HG02870 (cell line): ENCODE data around the gene MAML3.
"Not testable (repeated sequence)": the region's sequence is repeated elsewhere in the genome, so short reads cannot be mapped to it uniquely, and the experiment has no call there.

ENCODE experiments used
- ATAC-seq: cut with Tn5 transposase; IDR thresholded peaks from one replicate; pipeline ENCODE4 v1.9.1; 2021; ENCODE audit warnings: mild to moderate bottlenecking, moderate library complexity; ENCODE audit not compliant: unreplicated experiment

Gene MAML3

DNA sequence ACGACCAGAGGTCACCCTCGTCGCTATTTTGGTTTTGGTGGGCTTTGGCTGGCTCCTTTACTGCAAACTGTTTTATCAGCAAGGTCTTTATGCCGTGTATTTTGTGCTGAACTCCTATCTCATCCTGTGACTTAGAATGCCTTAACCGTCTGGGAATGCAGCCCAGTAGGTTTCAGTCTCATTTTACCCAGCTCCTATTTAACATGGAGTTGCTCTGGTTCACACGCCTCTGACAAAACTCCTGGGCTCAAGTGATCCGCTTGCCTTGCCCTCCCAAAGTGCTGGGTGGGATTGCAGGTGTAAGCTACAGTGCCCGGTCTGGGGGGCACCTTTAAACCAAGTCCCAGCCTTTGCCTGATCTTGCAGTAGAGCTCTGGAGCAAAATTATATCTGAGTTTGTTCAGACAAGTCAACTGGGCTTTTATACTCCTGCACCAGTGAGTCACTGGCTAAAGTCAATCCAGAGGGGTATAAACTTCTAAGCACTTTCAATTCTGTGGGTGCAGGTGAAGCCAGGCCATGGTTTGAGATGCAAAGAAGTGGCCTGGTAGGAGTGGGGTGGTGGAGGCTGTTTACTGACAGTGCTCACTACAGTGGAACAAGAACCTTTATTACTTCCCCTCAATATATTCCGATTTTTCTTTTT lies 438.1 kb downstream of the MAML3 start:
- ATAC-seq: no peak

DNA sequence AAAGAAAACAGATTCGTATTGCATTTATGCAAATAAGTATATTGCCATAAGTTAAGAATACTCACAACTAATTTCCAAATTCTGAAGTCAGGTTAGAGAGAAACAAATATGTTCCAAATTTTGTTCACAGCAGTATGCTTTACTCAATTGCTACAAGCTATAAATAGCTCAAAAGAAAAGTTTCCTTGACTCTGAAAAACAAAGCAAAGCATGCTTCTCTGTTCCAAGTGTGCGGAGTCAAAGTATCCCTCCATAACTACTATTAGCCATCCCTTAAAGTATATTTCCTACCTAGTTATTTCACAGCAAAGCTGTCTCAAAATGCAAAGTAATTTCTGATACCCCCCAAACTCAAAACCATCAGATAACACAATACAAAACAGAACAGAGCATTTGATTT lies 441.1 kb downstream of the MAML3 start:
- ATAC-seq: no peak

DNA sequence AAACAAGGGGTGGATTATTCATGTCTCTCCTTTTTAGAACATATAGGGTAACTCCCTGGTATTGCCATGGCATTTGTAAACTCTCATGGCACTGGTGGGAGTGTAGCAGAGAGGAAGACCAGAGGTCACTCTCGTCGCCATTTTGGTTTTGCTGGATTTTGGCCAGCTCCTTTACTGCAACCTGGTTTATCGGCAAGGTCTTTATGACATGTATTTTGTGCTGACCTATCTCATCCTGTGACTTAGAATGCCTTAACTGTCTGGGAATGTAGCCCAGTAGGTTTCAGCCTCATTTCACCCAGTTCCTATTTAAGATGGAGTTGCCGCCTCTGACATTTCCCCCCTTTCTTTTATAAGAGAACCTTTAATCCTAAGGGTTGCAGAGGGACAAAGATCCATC lies 442.5 kb downstream of the MAML3 start:
- no peak for ATAC-seq

DNA sequence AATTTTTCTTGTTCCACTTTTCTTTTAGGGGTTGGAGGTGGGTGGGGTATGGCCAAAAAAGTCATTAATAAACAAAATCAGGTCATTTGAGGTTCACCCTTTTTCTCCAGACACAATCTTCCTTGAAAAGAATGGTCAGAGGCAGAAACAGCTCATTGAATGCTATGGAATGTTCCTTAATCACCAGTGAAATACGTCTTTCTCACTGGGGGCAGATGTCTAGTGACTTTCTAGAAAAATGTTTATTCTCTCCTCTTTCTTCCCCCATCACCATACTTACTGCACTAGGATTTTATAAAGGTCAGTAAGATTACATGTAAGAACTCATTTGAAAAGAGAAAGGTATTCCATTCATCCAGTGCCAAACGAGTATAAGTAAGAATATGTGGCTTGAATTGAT lies 443.9 kb downstream of the MAML3 start:
- no peak for ATAC-seq

DNA sequence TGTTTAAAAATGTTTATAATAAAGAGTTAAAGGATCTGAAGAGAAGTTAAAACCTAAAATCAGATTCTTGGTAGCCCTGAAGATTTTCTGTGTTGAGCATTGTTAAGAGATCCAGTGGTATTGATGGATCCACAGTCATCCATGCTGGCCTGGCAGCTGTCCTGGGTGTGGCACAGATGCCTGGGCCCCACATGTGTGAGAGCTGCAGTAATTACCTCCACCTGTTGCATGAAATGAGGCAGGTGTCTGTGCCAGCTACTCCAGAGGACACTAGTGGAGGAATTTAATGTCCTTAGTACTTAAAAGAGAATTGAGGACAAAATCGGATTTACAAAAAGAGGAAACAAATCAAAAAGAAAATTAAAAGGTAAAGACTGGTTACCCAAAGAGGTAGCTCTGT lies 444.3 kb downstream of the MAML3 start:
- no peak for ATAC-seq

DNA sequence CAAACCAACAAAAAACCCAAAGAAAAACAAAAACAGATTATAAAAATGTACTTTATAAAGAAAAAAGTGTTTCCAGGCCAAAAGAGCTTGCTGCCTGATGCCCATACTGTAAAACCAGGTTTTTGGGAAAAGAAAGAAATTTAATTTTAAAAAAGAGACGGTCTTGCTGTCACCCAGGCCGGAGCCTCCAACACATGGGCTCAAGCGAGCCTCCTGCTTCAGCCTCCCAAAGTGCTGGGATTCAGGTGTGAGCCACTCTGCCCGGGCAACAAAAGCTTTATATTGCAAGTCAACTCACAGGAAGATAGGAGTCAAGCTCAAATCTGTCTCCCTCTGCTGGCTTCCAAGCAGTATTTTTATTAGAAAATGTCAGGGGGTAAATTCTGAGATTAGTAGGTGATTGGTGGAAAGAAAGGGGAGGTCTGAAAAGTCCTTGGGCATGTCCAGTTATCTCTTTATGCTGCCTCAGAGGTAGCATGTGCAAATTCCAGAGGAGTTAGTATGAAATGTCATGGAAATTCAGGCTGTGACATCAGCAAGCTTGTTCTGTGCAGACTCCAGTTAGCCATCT lies 449.0 kb downstream of the MAML3 start:
- no peak for ATAC-seq

DNA sequence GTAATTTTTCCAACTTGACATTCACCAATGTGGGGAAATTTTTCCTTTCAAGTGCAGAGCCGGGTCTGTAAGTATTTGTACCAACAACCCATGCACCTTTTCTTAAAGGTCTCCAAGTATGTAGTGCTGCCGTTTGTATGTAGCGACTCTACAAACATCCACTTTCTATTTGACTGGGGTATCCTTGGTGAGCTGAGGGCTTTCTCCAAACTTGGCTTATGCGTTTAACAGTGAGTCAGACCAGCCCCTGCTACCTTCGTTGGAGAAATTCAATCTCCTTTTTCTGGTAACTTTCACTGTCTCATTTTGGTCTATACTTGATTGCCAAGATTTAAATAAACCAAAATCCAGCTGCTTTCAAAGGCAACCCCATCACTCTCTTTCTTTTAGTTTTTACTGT lies 453.4 kb downstream of the MAML3 start:
- no peak for ATAC-seq

DNA sequence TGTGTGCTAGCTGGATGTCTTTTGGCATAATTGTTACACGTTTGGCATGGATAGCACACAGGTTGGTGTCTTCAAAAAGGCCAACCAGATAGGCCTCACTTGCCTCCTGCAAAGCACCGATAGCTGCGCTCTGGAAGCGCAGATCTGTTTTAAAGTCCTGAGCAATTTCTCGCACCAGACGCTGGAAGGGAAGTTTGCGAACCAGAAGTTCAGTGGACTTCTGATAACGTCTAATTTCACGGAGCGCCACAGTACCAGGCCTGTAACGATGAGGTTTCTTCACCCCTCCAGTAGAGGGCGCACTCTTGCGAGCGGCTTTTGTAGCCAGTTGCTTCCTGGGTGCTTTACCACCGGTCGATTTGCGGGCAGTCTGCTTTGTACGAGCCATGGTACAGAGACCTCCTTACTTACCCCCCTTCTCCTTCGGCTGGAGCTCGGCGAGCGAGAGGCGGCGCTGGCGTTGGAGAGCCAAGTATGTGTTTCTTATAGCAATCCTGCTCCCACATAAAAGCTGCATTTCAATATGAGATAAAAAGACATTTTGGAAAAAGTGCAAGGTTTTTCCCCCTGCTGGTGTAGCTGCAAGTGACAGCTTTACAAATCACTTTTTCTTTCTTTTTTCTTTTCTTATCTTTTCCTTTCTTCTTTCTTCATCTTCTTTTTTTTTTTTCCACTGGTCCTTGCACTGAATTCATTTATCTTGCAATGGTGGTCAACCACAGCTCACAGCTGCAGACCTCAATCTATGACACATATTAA lies 455.6 kb downstream of the MAML3 start:
- not testable (repeated sequence) for ATAC-seq

DNA sequence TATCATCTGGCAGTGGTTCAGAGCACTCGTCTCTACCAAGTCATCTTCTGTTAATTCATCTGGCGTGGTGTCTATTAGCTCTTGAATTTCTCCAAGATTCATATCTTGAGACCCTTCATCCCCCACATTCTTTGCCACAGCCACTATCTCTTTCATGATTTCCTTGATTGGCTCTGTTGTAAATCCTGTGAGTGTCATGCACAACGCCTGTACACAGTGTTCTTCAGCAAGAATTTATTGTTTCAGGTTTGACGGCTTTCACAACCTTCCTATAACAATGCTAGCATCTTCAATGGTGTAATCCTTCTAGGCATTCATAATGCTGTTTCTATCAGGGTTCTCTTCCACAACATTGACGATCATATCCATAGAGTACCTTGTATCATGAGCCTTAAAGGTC lies 457.5 kb downstream of the MAML3 start:
- no peak for ATAC-seq

DNA sequence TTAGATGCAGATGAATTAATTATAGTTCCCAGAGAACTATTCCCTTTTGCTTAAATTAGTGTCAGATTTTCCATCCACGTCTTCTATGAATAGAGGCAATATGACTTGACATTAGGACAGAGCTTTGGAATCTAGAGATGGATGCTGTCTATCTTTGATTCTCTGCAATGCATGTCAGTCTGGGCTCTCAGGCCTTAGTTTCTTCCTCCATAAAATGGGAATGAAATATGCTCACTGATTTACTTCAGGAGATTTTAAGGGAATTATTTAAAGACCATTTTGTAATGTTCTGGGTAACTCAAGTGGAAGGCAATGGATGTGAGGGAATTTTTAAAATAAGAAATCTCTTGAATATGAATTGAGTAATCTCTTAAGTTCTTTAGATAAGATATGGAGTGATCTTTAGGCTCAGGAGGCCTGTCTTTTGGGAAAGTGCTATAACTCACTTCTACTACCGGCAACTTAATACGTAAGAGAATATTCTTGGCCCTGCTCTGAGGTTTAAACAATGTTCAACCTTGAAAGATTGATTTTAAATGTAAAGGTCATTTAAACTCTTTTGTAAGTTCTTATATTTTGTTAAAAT lies 459.4 kb downstream of the MAML3 start:
- no peak for ATAC-seq

DNA sequence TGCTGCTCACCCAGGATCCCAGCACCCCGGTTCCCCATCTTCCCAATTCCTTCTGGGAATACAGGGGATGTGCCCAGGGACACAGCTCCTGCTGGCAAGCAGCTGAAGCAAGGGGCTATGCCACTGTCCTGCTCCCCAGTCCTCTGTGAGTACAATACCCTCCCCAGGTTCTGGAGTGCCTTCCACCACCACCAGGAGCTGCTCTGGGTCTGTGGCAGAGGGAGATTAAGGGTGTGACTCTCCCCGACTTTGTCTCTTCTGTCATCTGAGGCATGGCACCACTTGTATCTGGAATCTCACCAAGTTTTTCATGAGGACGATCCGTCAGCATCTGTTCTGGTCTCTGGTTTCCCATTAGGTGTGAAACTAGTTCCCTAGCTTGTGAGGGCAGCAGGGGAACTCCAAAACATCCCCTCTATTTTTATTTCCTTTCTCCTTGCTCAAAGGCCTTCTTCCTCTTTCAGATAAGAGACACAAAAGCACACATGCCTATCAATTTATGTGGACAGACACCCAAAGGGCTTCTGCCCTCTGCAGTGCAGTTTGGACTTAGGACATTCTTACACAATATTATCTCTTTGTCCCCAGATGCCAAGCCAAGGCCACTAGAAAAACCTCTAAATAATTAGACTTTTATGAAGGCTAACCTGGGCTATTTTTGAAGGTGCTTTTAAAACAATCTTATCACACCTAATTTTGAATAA lies 461.5 kb downstream of the MAML3 start:
- peak; percentile 67 for ATAC-seq

DNA sequence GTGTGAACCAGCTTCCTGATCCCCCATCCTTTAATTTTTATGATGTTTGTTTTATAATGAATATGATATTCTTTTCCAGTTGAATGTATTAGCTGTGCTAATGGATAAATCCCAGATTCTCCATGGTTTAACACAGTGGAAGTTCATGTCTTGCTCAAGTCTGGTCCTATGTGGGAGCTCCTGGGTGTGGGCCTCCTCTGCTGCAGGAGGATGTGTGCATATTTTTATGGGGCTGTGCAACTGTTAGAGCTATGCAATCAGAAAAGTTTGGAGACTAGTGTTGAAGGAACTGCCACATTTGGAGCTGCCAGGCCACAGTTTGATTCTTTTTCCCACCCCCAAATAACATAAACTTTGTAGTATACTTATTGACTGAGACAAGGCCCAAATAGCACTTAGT lies 463.6 kb downstream of the MAML3 start:
- ATAC-seq: no peak

DNA sequence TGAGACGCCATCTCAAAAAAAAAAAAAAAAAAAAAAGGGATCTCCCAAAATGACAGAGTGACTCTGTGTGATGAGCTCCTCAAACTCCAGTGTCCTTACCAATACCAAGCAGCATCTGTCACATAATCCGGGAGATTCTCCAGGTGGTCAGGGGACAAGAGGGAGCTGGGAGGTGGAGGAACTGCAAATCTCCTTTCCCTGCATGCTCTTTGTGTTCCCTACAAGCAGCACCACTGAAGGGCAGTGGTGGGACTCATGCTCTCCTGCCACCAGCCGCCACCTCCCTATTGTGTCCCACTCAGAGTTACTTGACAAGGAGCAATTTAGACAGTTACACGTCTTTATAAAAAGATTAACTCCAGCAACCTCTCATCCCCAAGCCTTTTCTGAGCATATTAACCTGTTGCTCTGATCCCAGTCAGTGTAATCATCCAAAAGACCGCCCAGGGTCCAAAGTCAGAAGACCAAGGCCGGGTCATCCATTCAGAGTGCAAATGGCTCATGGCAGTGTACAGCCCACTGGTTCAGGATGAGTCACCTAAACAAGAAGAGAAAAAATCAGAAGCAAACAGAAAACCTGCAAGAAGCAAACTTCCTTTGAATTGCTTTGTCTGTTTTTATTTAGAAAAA lies 464.8 kb downstream of the MAML3 start:
- no peak for ATAC-seq

DNA sequence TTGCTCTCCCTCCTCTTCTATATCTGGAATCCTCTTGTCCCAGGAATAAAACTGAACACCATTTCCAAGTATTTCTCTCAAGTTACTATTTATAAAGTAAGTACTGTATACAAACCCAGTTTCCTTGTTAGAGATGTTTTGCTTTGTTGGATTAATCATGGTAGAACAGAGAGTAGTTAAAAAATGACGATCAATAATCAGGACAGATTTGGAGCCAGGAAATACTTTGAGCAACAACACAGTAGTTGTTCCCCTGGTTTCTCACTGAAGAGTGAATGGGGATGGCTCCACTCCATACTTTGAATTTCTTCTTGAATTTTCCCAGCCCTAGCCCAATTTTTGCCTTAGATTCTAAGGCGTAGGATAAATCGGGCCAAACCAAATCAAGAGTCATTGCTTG lies 467.0 kb downstream of the MAML3 start:
- no peak for ATAC-seq

DNA sequence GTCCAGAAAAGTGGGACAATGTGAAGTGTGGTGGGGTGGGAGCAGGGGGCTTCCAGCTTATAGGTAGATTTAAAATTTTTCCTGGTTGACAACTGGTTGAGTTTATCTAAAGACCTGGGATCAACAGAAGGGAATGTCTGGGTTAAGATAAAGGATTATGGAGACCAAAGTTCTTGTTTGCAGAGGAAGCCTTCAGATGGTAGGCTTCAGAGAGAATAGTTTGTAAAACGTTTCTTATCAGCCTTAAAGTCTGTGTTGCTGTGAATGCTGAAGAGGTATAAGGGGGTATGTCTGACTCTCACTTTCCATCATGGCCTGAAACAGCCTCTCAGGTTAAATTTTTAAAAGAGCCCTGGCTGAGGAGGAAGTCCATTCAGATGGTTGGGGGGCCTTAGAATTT lies 467.9 kb downstream of the MAML3 start:
- no peak for ATAC-seq

DNA sequence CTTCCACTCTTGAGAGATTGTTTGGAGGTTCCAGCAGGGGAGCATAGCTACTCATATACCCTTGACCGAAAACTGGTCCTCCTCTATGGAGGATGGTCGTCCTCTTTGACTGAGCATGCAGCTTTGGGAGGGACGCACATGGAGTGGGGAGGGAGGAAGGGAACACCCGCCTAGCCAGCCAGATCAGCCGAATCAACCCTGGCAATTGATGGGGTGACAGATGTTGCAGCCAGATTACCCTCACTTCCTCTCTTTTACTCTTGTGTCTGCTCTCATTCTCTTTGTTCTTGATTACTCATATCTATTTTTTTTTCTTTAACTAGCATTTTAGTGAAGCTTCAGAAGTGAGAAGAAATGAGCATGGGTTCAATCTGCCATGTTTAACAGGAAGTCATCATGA lies 468.8 kb downstream of the MAML3 start:
- ATAC-seq: no peak

DNA sequence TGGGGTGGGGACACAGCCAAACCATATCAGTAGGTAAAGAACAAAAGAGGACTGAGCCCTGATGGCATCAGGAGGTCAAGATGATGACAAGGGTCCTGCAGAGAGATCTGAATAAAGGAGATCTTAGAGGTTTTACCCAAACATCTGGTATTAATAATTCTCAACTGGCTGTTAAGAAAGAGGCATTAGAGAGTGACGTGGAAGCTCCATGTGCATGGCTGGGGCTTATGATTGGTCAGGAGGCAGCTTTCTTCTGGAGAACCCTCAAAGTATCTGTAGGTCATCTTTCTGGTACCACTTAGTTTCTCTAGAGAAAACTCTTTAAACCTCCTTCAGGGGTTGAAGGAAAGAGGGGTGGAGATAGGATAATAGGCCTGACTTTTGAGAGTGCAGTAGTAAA lies 469.6 kb downstream of the MAML3 start:
- ATAC-seq: no peak

DNA sequence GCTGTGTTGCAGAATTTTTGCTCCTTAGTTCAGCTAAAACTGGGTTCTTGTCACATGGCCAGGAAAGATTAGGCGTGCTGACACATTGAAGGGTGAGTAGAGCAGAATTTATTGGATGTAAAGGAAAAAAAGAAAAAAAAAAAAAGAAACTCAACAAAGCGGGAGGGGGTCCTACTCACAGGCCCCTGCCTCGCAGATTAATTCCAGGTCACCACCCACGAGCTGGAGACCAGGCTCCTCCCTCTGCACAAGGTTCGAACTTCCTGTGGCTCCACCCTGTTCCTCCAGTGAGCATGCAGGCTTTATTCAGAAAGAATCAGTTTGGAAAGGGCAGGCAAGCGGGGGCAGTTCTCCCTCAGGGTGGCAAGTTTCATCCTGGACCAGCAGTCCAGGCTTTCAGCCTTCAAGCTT lies 471.2 kb downstream of the MAML3 start:
- no peak for ATAC-seq

DNA sequence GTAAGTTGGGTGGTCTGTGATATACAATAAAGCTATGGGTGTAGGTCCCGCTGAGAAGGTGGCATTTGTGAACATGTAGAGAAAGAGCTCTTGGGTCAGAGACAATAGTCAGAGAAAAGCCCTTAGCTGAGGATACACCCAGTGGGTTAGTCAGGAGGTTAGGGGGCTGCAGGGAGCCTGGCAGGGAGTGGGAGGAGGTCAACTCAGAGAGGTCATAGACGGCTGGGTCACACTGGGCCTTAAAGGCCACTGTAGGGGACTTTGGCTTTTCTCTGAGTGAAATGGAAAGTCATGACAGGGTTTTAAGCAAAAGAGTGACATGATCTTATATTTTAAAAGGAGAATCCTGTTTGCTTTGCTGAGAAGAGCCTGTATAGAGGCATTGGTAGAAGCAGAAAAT lies 471.7 kb downstream of the MAML3 start:
- no peak for ATAC-seq

DNA sequence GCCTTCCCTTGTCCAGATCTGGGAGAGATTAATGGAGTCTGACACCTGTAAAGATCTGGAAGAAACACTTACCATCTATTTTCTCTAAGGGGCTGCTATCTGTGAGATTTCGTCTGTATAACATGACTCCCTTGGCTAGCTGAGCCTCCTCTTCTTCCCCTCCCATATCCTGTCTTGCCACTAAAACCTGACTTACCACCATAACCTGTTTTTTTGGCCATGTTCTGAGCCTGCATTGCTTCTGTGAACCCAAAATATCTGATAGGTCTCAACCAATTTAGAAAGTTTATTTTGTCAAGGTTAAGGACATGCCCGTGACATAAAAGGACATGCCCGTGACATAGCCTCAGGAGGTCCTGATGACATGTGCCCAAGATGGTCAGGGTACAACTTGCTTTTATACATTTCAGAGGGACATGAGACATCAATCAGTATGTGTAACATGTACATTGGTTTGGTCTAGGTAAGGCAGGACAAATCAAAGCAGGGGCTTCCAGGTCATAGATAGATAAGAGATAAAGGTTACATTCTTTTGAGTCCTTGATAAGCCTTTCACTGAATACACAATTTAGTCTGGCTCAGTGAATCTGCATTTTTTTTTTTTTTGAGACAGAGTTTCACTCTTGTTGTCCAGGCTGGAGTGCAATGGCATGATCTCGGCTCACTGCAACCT lies 476.9 kb downstream of the MAML3 start:
- ATAC-seq: no peak
